Gastroesophageal sphincter (tissue), 4 donors: ENCODE data around the gene MAPK8. TPM values are rescaled to one million over a fixed set of nuclear protein-coding genes. Genes with fewer than 3 reads are reported as not detected.

Experiments used
- ATAC-seq: fragments of 150-250 bp; one replicate; pipeline ENCODE4 v1.9.1; 2016; ENCODE audit warnings: mild to moderate bottlenecking, moderate library complexity
- H3K27ac ChIP-seq, 4 donors: fragments of 200-600 bp; sonication (generic) in 3 of 4; 1 replicate in 3 of 4; 2 replicates in 1 of 4; pipeline ENCODE4 v1.5.1; 2016 to 2019
- H3K27me3 ChIP-seq: fragments of 200-600 bp; sonication (generic); one replicate; pipeline ENCODE4 v1.5.1; 2019
- H3K36me3 ChIP-seq, 2 donors: fragments of 200-600 bp; sonication (generic); one replicate each; pipeline ENCODE4 v1.5.1; 2019; ENCODE audit warnings: control low read depth in 1 of 2
- H3K4me1 ChIP-seq, 3 donors: fragments of 200-600 bp; sonication (generic); 1 replicate in 2 of 3; 2 replicates in 1 of 3; pipeline ENCODE4 v1.5.1; 2016 to 2019; ENCODE audit warnings: control low read depth in 2 of 3
- H3K4me3 ChIP-seq, 2 donors: fragments of 200-600 bp; sonication (generic); one replicate each; pipeline ENCODE4 v1.5.1; 2019; ENCODE audit warnings: mild to moderate bottlenecking in 1 of 2, moderate library complexity in 1 of 2
- H3K9me3 ChIP-seq, 3 donors: fragments of 200-600 bp; sonication (generic); one replicate each; pipeline ENCODE4 v1.5.1; 2017 to 2019; ENCODE audit warnings: control low read depth in 2 of 3
- EP300 ChIP-seq: sonication (generic); formaldehyde crosslinking; IDR thresholded peaks from one replicate; pipeline ENCODE4 v1.6.1; 2017; ENCODE audit warnings: antibody characterized with exemption, mild to moderate bottlenecking
- POLR2A ChIP-seq, 2 donors: fragments of 450-650 bp; IDR thresholded peaks; one replicate each; pipeline ENCODE4 v1.6.1; 2017; ENCODE audit warnings: antibody characterized with exemption in 2 of 2, mild to moderate bottlenecking in 2 of 2, moderate library complexity in 1 of 2
- POLR2AphosphoS5 ChIP-seq: sonication (generic); formaldehyde crosslinking; IDR thresholded peaks from one replicate; pipeline ENCODE4 v1.6.1; 2017; ENCODE audit warnings: antibody characterized with exemption
- WGBS, 2 donors: methylation state at CpG; one replicate each; pipeline ENCODE4 v1.1.5; 2018; ENCODE audit warnings: low coverage in 1 of 2; 5-methylcytosine and 5-hydroxymethylcytosine counted together
- total RNA-seq, 4 donors: library from RNA; depleted of rRNA; stranded (reverse); fragments of >200 nt; gene quantifications; one replicate each; pipeline ENCODE4 v1.1.0, GENCODE V29; 2016
- TF ChIP-seq, protein P1 (sequence below), 4 experiments: fragments of 200-600 bp in 2 of 4; fragments of 450-650 bp in 2 of 4; sonication (generic) in 1 of 4; IDR thresholded peaks; one replicate each; pipeline ENCODE4 v1.5.1; 2017 to 2019; ENCODE audit warnings: antibody characterized with exemption in 4 of 4, mild to moderate bottlenecking in 2 of 4, moderate library complexity in 2 of 4

Gene MAPK8
- total RNA-seq, 4 donors from 2014 or later = 35.6 to 63.7 (median 40.7) TPM

DNA sequence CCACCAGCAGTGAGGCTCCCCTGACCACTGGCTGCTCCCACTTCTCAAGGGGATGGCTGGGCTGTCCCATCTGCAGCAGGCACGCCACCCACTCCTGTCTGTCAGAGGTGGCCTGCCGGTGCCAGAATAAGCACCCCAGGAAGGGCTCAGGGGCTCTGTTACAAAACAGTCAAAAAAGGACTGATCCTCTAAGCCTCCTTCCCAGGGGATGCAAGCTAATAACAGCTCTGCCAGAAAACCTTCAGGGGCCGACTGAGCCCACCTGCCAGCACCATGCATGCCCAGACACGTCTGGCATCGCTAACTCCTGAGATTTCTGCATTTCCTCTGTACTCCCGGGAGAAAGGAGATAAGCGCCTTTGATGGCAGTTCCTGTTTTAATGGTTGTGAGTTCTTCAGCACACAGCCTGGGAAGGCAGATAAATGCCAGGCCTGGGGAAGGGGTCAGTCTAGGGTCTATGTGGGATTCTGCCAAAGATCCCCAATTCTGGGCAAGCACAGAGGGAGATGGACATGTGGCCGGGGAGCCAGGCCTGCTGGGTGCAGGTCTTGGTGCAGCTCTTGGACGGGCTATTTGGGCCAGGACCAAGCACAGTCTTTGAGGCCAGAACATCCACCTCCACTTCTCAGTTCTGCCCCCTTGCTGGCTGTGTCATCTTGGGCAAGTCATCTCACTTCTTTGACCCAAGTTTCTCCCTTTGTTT, 170.0 kb downstream of the MAPK8 start:
- Histone ChIP-seq H3K27me3 (no peaks in the 10 kb centered on the region), H3K4me3 (no peak overlapping the region), H3K9me3 (peaks cover 0 to 8% (median 0%) of the 10 kb centered on the region in 3 donors), H3K4me1 (no peaks in the 10 kb centered on the region), H3K27ac (no peak overlapping the region), H3K36me3 (no peaks in the 10 kb centered on the region)
- TF ChIP-seq EP300 = no peak
- TF ChIP-seq, protein P1, sequence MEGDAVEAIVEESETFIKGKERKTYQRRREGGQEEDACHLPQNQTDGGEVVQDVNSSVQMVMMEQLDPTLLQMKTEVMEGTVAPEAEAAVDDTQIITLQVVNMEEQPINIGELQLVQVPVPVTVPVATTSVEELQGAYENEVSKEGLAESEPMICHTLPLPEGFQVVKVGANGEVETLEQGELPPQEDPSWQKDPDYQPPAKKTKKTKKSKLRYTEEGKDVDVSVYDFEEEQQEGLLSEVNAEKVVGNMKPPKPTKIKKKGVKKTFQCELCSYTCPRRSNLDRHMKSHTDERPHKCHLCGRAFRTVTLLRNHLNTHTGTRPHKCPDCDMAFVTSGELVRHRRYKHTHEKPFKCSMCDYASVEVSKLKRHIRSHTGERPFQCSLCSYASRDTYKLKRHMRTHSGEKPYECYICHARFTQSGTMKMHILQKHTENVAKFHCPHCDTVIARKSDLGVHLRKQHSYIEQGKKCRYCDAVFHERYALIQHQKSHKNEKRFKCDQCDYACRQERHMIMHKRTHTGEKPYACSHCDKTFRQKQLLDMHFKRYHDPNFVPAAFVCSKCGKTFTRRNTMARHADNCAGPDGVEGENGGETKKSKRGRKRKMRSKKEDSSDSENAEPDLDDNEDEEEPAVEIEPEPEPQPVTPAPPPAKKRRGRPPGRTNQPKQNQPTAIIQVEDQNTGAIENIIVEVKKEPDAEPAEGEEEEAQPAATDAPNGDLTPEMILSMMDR (IDR thresholded peaks at IDR 0.05) = no peak
- no peak for TF ChIP-seq POLR2A (IDR thresholded peaks at IDR 0.05)
- no peak for TF ChIP-seq POLR2AphosphoS5
- ATAC-seq = no peak
- WGBS, 2 donors = 73% methylated on average over 6 of the region's 9 CpGs; no CpG with 5 or more reads in 1 of the 2 donors

- Histone ChIP-seq H3K9me3 (peaks cover 0 to 8% (median 0%) of the 10 kb centered on the region in 3 donors), H3K36me3 (no peaks in the 10 kb centered on the region), H3K4me3 (no peak overlapping the region), H3K27ac (no peak overlapping the region), H3K27me3 (no peaks in the 10 kb centered on the region), H3K4me1 (no peaks in the 10 kb centered on the region)
- TF ChIP-seq POLR2AphosphoS5 (no peak), EP300 (no peak), POLR2A (IDR thresholded peaks at IDR 0.05) (no peak)
- TF ChIP-seq, protein P1 (IDR thresholded peaks at IDR 0.05) = no peak
- no peak for ATAC-seq
Measured at GRCh38 chr10:48477141-48477540, 170.7 kb downstream of the MAPK8 start.

- no peaks in the 10 kb centered on the region for H3K4me1 ChIP-seq
- peaks cover 0 to 8% (median 0%) of the 10 kb centered on the region in 3 donors for H3K9me3 ChIP-seq
- ATAC-seq = no peak
- 92% methylated on average over 3 to 4 of the region's 4 CpGs for WGBS, 2 donors
- no peaks in the 10 kb centered on the region for H3K27me3 ChIP-seq
- H3K36me3 ChIP-seq = no peaks in the 10 kb centered on the region
- no peak overlapping the region for H3K4me3 ChIP-seq
- no peak overlapping the region for H3K27ac ChIP-seq
- no peak for TF ChIP-seq POLR2A (IDR thresholded peaks at IDR 0.05)
- TF ChIP-seq POLR2AphosphoS5 = no peak
- TF ChIP-seq, protein P1 (IDR thresholded peaks at IDR 0.05) = no peak
- no peak for TF ChIP-seq EP300
Measured at GRCh38 chr10:48477616-48478015, 171.1 kb downstream of the MAPK8 start.

GRCh38 chr10:48478469-48478868, 172.0 kb downstream of the MAPK8 start:
- WGBS, 2 donors = 89 to 94% methylated on average over 3 to 4 of the region's 5 CpGs

More at GRCh38 chr10:48478469-48478868, 172.0 kb downstream of the MAPK8 start:
- Histone ChIP-seq H3K4me3 (no peak overlapping the region), H3K4me1 (no peaks in the 10 kb centered on the region), H3K27ac (no peak overlapping the region), H3K27me3 (no peaks in the 10 kb centered on the region), H3K36me3 (no peaks in the 10 kb centered on the region), H3K9me3 (peaks cover 0 to 3% (median 0%) of the 10 kb centered on the region in 3 donors)
- no peak for ATAC-seq
- TF ChIP-seq EP300 = no peak
- TF ChIP-seq POLR2A (IDR thresholded peaks at IDR 0.05) = no peak
- TF ChIP-seq, protein P1 (IDR thresholded peaks at IDR 0.05) = no peak
- TF ChIP-seq POLR2AphosphoS5 = no peak
